ENCODE data around the gene CERT1. TPM values are rescaled to one million over a fixed set of nuclear protein-coding genes. Genes with fewer than 3 reads are reported as not detected.

CERT1 gene
- total RNA-seq, 2 experiments from 2014 or later = 13.3 to 33.6 TPM

- BruUV-seq (replicated peaks) = no TSS peak
- H3K9me3 ChIP-seq (ENCODE audit: low read length) = peaks cover 40% of the 10 kb centered on the region
- TF ChIP-seq EZH2phosphoT487 (IDR thresholded peaks at IDR 0.05; ENCODE audit: borderline replicate concordance, low read depth, low read length) (no peak), CTCF (conservative IDR thresholded peaks at IDR 0.05; ENCODE audit: low read length) (no peak)
- CTCF ChIA-PET (ENCODE audit: unreplicated experiment) = no interaction called here
- H2AFZ ChIP-seq (ENCODE audit: low read length) = no peak overlapping the region
- H3K9me2 ChIP-seq (ENCODE audit: insufficient read depth, low read length) = no peaks in the 10 kb centered on the region
- peaks cover 46% of the 10 kb centered on the region for H3K36me3 ChIP-seq (ENCODE audit: insufficient read depth, low read length)
- intact Hi-C loops (cut with micrococcal nuclease; ENCODE audit: unreplicated experiment) = no loop called here
- H3K27ac ChIP-seq (ENCODE audit: low read depth, low read length, poor library complexity, severe bottlenecking) = no peak overlapping the region
- POLR2A ChIA-PET = interaction anchor here (0.7 to 2.0 kb wide), 3 partner anchors 12 to 59 kb away, joined by 3 to 10 read pairs (median 3); no protein-coding TSS in a partner anchor
- H4K20me1 ChIP-seq (ENCODE audit: insufficient read depth, low read length) = no peaks in the 10 kb centered on the region
- H3K4me3 ChIP-seq (ENCODE audit: low read depth, low read length, poor library complexity, severe bottlenecking) = no peak overlapping the region
- H3K4me1 ChIP-seq (ENCODE audit: insufficient read depth, low read length, poor library complexity, severe bottlenecking) = peaks cover 25% of the 10 kb centered on the region
- H3K79me2 ChIP-seq (ENCODE audit: insufficient read depth, low read depth, low read length) = peaks cover 89% of the 10 kb centered on the region
- DNase-seq (ENCODE audit: low spot score) = no peak
- no peak overlapping the region for H3K4me2 ChIP-seq (ENCODE audit: low read length)
These were observed 8.3 kb upstream of the CERT1 start for GRCh38 chr5:75519761-75520160.

GRCh38 chr5:75514323-75514722 is 2.9 kb upstream of the CERT1 start:
- peaks cover 9% of the 10 kb centered on the region; the same call in 1 of the 2 replicates for H4K20me1 ChIP-seq (ENCODE audit: insufficient read depth, low read length)
- peak overlapping the region; percentile 7; the same call in 1 of the 2 replicates for H2AFZ ChIP-seq (ENCODE audit: low read length)
- BruUV-seq (replicated peaks) = no TSS peak
- CTCF ChIA-PET (ENCODE audit: unreplicated experiment) = no interaction called here
- H3K4me3 ChIP-seq (ENCODE audit: low read depth, low read length, poor library complexity, severe bottlenecking) = peak overlapping the region; percentile 91
- intact Hi-C loops (cut with micrococcal nuclease; ENCODE audit: unreplicated experiment) = no loop called here
- peak overlapping the region; percentile 60 for H3K27ac ChIP-seq (ENCODE audit: low read depth, low read length, poor library complexity, severe bottlenecking)
- TF ChIP-seq CTCF (conservative IDR thresholded peaks at IDR 0.05; ENCODE audit: low read length) (no peak), EZH2phosphoT487 (IDR thresholded peaks at IDR 0.05; ENCODE audit: borderline replicate concordance, low read depth, low read length) (no peak)
- POLR2A ChIA-PET = interaction anchor here (0.6 to 0.9 kb wide), 3 partner anchors 75 to 177 kb away, joined by 3 to 6 read pairs (median 4); partner anchors contain the start of gene HMGCR
- peak overlapping the region; percentile 78 for H3K4me2 ChIP-seq (ENCODE audit: low read length)
- peaks cover 15% of the 10 kb centered on the region; the same call in 1 of the 2 replicates for H3K36me3 ChIP-seq (ENCODE audit: insufficient read depth, low read length)
- peaks cover 44% of the 10 kb centered on the region for H3K4me1 ChIP-seq (ENCODE audit: insufficient read depth, low read length, poor library complexity, severe bottlenecking)
- H3K79me2 ChIP-seq (ENCODE audit: insufficient read depth, low read depth, low read length) = peaks cover 92% of the 10 kb centered on the region
- no peak for DNase-seq (ENCODE audit: low spot score)
- no peaks in the 10 kb centered on the region for H3K9me2 ChIP-seq (ENCODE audit: insufficient read depth, low read length)
- peaks cover 4% of the 10 kb centered on the region; the same call in 1 of the 2 replicates for H3K9me3 ChIP-seq (ENCODE audit: low read length)

GRCh38 chr5:75513841-75514240 is 2.4 kb upstream of the CERT1 start:
- Histone ChIP-seq H2AFZ (ENCODE audit: low read length) (peak overlapping the region; percentile 11; the same call in 1 of the 2 replicates), H3K9me2 (ENCODE audit: insufficient read depth, low read length) (no peaks in the 10 kb centered on the region; the same call in 1 of the 2 replicates), H3K36me3 (ENCODE audit: insufficient read depth, low read length) (peaks cover 10% of the 10 kb centered on the region; the same call in 1 of the 2 replicates), H3K27ac (ENCODE audit: low read depth, low read length, poor library complexity, severe bottlenecking) (peak overlapping the region; percentile 60), H3K4me1 (ENCODE audit: insufficient read depth, low read length, poor library complexity, severe bottlenecking) (peaks cover 49% of the 10 kb centered on the region), H3K4me2 (ENCODE audit: low read length) (peak overlapping the region; percentile 78), H3K9me3 (ENCODE audit: low read length) (no peaks in the 10 kb centered on the region; the same call in 1 of the 2 replicates), H3K79me2 (ENCODE audit: insufficient read depth, low read depth, low read length) (peaks cover 92% of the 10 kb centered on the region), H4K20me1 (ENCODE audit: insufficient read depth, low read length) (peaks cover 14% of the 10 kb centered on the region; the same call in 1 of the 2 replicates), H3K4me3 (ENCODE audit: low read depth, low read length, poor library complexity, severe bottlenecking) (peak overlapping the region; percentile 91)
- ChIA-PET CTCF (ENCODE audit: unreplicated experiment) (interaction anchor here (0.5 kb wide), 1 partner anchor 20 kb away, joined by 5 read pairs; no protein-coding TSS in a partner anchor), POLR2A (interaction anchor here (0.6 kb wide), 3 partner anchors 45 to 585 kb away, joined by 5 to 6 read pairs (median 5); no protein-coding TSS in a partner anchor)
- no TSS peak for BruUV-seq (replicated peaks)
- intact Hi-C loops (cut with micrococcal nuclease; ENCODE audit: unreplicated experiment) = no loop called here
- TF ChIP-seq EZH2phosphoT487 (IDR thresholded peaks at IDR 0.05; ENCODE audit: borderline replicate concordance, low read depth, low read length) (no peak), CTCF (conservative IDR thresholded peaks at IDR 0.05; ENCODE audit: low read length) (no peak)
- DNase-seq (ENCODE audit: low spot score) = no peak

Measured in OCI-LY7 (cell line).